SK-N-SH (cell line): Measurements from ENCODE around the gene ELN. TPM values are rescaled to one million over a fixed set of nuclear protein-coding genes. Genes with fewer than 3 reads are reported as not detected.

ENCODE experiments used
- CTCF ChIA-PET: fragments of 300-600, 350-600 bp; formaldehyde crosslinking; extraction: SDS; loops from one replicate; lab custom pipeline; 2021; lab: Yijun Ruan, JAX
- POLR2A ChIA-PET: fragments of 350-600 bp; sonication (Branson Sonifier 250); formaldehyde crosslinking; extraction: SDS; loops from one replicate; lab custom pipeline; 2020; ENCODE audit warnings: antibody characterized with exemption, inconsistent platforms; lab: Yijun Ruan, JAX
- DNase-seq: peaks from one replicate; pipeline ENCODE4 v3.0.0; 2012
- H2AFZ ChIP-seq: fragments of 200-600 bp; sonication (generic); 2 replicates; pipeline ENCODE4 v1.8.1; 2016; ENCODE audit warnings: antibody characterized with exemption, mild to moderate bottlenecking, low read depth
- H3F3A ChIP-seq: fragments of 200-600 bp; sonication (generic); replicated peaks from 2 replicates; pipeline ENCODE3; 2016; ENCODE audit warnings: antibody characterized with exemption, mild to moderate bottlenecking; ENCODE audit not compliant: insufficient read depth
- H3K27ac ChIP-seq, 2 experiments: fragments of 200-500 bp in 1 of 2; fragments of 200-600 bp in 1 of 2; sonication (Bioruptor generic) in 1 of 2; sonication (generic), shearing (Covaris generic) in 1 of 2; 2 replicates each; pipeline versions ENCODE4 v1.5.1 to v1.6.1; 2014 to 2016; ENCODE audit warnings: low read depth in 2 of 2, inconsistent platforms in 1 of 2, low read length in 1 of 2, mild to moderate bottlenecking in 1 of 2, mixed read lengths in 1 of 2
- H3K27me3 ChIP-seq: fragments of 200-600 bp; sonication (generic), shearing (Covaris generic); 2 replicates; pipeline ENCODE4 v1.6.1; 2016; ENCODE audit warnings: mixed run types; ENCODE audit not compliant: insufficient read depth
- H3K36me3 ChIP-seq, 2 experiments: fragments of 200-500 bp in 1 of 2; fragments of 200-600 bp in 1 of 2; sonication (Bioruptor generic) in 1 of 2; sonication (generic) in 1 of 2; replicated peaks in 1 of 2; 2 replicates each; pipeline versions ENCODE3 to v1.5.1; 2014 to 2016; ENCODE audit warnings: low read length in 1 of 2, mild to moderate bottlenecking in 1 of 2; ENCODE audit not compliant: insufficient read depth in 2 of 2, control insufficient read depth in 1 of 2
- H3K4me1 ChIP-seq, 2 experiments: fragments of 200-500 bp in 1 of 2; fragments of 200-600 bp in 1 of 2; sonication (Bioruptor generic) in 1 of 2; sonication (generic), shearing (Covaris generic) in 1 of 2; 2 replicates each; pipeline versions ENCODE4 v1.5.1 to v1.6.1; 2014 to 2016; ENCODE audit warnings: low read depth in 1 of 2, low read length in 1 of 2, mixed run types in 1 of 2; ENCODE audit not compliant: insufficient read depth in 2 of 2, control insufficient read depth in 1 of 2
- H3K4me2 ChIP-seq: fragments of 200-600 bp; sonication (generic), shearing (Covaris generic); 2 replicates; pipeline ENCODE4 v1.6.1; 2017; ENCODE audit warnings: mixed run types
- H3K4me3 ChIP-seq, 2 experiments: fragments of 200-500 bp in 1 of 2; fragments of 200-600 bp in 1 of 2; sonication (Bioruptor generic) in 1 of 2; sonication (generic), shearing (Covaris generic) in 1 of 2; 2 replicates each; pipeline versions ENCODE4 v1.5.1 to v1.8.1; 2014 to 2016; ENCODE audit warnings: low read depth in 2 of 2, inconsistent platforms in 1 of 2, low read length in 1 of 2, mild to moderate bottlenecking in 1 of 2, mixed read lengths in 1 of 2, moderate library complexity in 1 of 2
- H3K79me2 ChIP-seq: fragments of 200-600 bp; sonication (generic); 2 replicates; pipeline ENCODE4 v1.8.1; 2017; ENCODE audit warnings: mild to moderate bottlenecking; ENCODE audit not compliant: insufficient read depth
- H3K9ac ChIP-seq: fragments of 200-600 bp; sonication (generic); 2 replicates; pipeline ENCODE4 v1.6.1; 2017; ENCODE audit warnings: mixed run types
- H3K9me2 ChIP-seq: fragments of 200-600 bp; sonication (generic); 2 replicates; pipeline ENCODE4 v1.6.1; 2017; ENCODE audit warnings: mixed run types
- H3K9me3 ChIP-seq: fragments of 200-600 bp; sonication (generic); 2 replicates; pipeline ENCODE4 v1.6.1; 2017; ENCODE audit warnings: mixed run types, mild to moderate bottlenecking, moderate library complexity
- H4K20me1 ChIP-seq: fragments of 200-600 bp; sonication (generic); 2 replicates; pipeline ENCODE4 v1.6.1; 2017; ENCODE audit warnings: mild to moderate bottlenecking, mixed run types; ENCODE audit not compliant: insufficient read depth
- FOSL2 ChIP-seq: IDR thresholded peaks from 2 replicates; pipeline ENCODE4 v1.4.0; 2012; ENCODE audit warnings: low read depth, mild to moderate bottlenecking, moderate library complexity, borderline replicate concordance
- GABPA ChIP-seq: IDR thresholded peaks from 2 replicates; pipeline ENCODE4 v1.4.0; 2012; ENCODE audit warnings: low read depth, mild to moderate bottlenecking
- RAD21 ChIP-seq: IDR thresholded peaks from 2 replicates; pipeline ENCODE4 v1.6.1; 2012; ENCODE audit warnings: mild to moderate bottlenecking, low read length
- SMC3 ChIP-seq: IDR thresholded peaks from 2 replicates; pipeline ENCODE4 v1.6.1; 2012; ENCODE audit warnings: low read depth, low read length, improper control_type of control experiment
- TCF12 ChIP-seq: IDR thresholded peaks from 2 replicates; pipeline ENCODE4 v1.4.0; 2012
- WGBS: methylation state at CpG from one replicate; pipeline ENCODE4 v1.1.6; 2017; ENCODE audit warnings: low lambda C conversion rate; 5-methylcytosine and 5-hydroxymethylcytosine counted together
- polyA plus RNA-seq, 3 experiments: library from polyadenylated mRNA; depleted of rRNA; stranded (reverse); fragments of >200 nt; gene quantifications; 2 replicates each; pipeline ENCODE4 v1.2.3, GENCODE V29; 2012
- TF ChIP-seq, protein P1 (sequence below): fragments of 200-600 bp; sonication (generic); IDR thresholded peaks from 2 replicates; pipeline ENCODE4 v1.6.1; 2017; ENCODE audit warnings: antibody characterized with exemption, mild to moderate bottlenecking, moderate library complexity
- TF ChIP-seq, protein P2 (sequence below): IDR thresholded peaks from 2 replicates; pipeline ENCODE4; 2012
- TF ChIP-seq, protein P3 (sequence below): IDR thresholded peaks from 2 replicates; pipeline ENCODE4 v1.6.1; 2012; ENCODE audit warnings: mild to moderate bottlenecking, low read depth, low read length, moderate library complexity
- TF ChIP-seq, protein P4 (sequence below): fragments of 150-350 bp; IDR thresholded peaks from 2 replicates; pipeline ENCODE4 v1.6.1; 2017; ENCODE audit warnings: antibody characterized with exemption, low read length, low read depth, borderline replicate concordance

Gene ELN
- polyA plus RNA-seq, 1 of the 3 experiments (the other 2 are of a cell fraction) = 12.5 TPM

DNA sequence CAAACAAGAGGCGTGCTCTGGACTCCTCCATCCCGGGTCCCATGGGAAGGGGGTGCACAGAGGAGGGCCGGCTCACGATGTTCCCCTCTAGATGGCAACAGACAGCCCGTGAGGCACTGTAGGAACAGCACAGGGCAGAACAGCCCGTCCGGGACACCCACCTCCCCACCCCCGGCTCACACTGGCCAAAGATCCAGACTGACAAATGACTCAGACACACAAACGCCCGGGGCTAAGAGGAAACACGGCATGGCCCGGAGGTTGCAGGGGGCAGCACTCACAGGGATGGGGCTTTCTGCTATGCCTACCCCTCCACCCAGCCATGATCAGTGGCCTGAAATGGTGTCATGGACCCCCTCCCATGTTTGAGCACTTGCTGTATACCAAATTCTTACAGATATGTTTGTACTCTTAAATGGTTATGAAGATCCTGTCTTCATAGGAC, 4.9 kb upstream of the ELN start:
- peak overlapping the region; percentile 11; the same call in 1 of the 2 replicates for H3K9ac ChIP-seq
- TF ChIP-seq RAD21 = peak; percentile 20; the same call in 1 of the 2 replicates
- peak; percentile 86; the same call in 1 of the 2 replicates for TF ChIP-seq FOSL2
- TF ChIP-seq, protein P1, sequence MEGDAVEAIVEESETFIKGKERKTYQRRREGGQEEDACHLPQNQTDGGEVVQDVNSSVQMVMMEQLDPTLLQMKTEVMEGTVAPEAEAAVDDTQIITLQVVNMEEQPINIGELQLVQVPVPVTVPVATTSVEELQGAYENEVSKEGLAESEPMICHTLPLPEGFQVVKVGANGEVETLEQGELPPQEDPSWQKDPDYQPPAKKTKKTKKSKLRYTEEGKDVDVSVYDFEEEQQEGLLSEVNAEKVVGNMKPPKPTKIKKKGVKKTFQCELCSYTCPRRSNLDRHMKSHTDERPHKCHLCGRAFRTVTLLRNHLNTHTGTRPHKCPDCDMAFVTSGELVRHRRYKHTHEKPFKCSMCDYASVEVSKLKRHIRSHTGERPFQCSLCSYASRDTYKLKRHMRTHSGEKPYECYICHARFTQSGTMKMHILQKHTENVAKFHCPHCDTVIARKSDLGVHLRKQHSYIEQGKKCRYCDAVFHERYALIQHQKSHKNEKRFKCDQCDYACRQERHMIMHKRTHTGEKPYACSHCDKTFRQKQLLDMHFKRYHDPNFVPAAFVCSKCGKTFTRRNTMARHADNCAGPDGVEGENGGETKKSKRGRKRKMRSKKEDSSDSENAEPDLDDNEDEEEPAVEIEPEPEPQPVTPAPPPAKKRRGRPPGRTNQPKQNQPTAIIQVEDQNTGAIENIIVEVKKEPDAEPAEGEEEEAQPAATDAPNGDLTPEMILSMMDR = peak; percentile 48
- no peak for TF ChIP-seq GABPA
- TF ChIP-seq SMC3 = no peak
- TF ChIP-seq, protein P2, sequence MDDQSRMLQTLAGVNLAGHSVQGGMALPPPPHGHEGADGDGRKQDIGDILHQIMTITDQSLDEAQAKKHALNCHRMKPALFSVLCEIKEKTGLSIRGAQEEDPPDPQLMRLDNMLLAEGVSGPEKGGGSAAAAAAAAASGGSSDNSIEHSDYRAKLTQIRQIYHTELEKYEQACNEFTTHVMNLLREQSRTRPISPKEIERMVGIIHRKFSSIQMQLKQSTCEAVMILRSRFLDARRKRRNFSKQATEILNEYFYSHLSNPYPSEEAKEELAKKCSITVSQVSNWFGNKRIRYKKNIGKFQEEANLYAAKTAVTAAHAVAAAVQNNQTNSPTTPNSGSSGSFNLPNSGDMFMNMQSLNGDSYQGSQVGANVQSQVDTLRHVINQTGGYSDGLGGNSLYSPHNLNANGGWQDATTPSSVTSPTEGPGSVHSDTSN = peak; percentile 70
- TF ChIP-seq, protein P3, sequence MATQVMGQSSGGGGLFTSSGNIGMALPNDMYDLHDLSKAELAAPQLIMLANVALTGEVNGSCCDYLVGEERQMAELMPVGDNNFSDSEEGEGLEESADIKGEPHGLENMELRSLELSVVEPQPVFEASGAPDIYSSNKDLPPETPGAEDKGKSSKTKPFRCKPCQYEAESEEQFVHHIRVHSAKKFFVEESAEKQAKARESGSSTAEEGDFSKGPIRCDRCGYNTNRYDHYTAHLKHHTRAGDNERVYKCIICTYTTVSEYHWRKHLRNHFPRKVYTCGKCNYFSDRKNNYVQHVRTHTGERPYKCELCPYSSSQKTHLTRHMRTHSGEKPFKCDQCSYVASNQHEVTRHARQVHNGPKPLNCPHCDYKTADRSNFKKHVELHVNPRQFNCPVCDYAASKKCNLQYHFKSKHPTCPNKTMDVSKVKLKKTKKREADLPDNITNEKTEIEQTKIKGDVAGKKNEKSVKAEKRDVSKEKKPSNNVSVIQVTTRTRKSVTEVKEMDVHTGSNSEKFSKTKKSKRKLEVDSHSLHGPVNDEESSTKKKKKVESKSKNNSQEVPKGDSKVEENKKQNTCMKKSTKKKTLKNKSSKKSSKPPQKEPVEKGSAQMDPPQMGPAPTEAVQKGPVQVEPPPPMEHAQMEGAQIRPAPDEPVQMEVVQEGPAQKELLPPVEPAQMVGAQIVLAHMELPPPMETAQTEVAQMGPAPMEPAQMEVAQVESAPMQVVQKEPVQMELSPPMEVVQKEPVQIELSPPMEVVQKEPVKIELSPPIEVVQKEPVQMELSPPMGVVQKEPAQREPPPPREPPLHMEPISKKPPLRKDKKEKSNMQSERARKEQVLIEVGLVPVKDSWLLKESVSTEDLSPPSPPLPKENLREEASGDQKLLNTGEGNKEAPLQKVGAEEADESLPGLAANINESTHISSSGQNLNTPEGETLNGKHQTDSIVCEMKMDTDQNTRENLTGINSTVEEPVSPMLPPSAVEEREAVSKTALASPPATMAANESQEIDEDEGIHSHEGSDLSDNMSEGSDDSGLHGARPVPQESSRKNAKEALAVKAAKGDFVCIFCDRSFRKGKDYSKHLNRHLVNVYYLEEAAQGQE = no peak
- TF ChIP-seq, protein P4, sequence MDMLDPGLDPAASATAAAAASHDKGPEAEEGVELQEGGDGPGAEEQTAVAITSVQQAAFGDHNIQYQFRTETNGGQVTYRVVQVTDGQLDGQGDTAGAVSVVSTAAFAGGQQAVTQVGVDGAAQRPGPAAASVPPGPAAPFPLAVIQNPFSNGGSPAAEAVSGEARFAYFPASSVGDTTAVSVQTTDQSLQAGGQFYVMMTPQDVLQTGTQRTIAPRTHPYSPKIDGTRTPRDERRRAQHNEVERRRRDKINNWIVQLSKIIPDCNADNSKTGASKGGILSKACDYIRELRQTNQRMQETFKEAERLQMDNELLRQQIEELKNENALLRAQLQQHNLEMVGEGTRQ = no peak
- TF ChIP-seq TCF12 = peak; percentile 40; the same call in 1 of the 2 replicates
- TF ChIP-seq, all 33 proteins: peak for 5
- CTCF ChIA-PET = interaction anchor here (1.5 to 5.5 kb wide), 4 partner anchors 18 to 159 kb away, joined by 3 to 107 read pairs (median 36); no protein-coding TSS in a partner anchor

More for the DNA sequence above, 4.9 kb upstream of the ELN start:
- H3F3A ChIP-seq = peaks cover 17% of the 10 kb centered on the region
- H3K4me2 ChIP-seq = peak overlapping the region; percentile 73
- H3K79me2 ChIP-seq = no peaks in the 10 kb centered on the region
- no peak overlapping the region for H3K4me3 ChIP-seq
- DNase-seq = peak; percentile 83
- H3K4me1 ChIP-seq = peaks cover 20 to 64% of the 10 kb centered on the region in 2 experiments
- no peaks in the 10 kb centered on the region for H3K36me3 ChIP-seq
- H3K27me3 ChIP-seq = no peaks in the 10 kb centered on the region
- no peaks in the 10 kb centered on the region for H4K20me1 ChIP-seq
- H3K9me3 ChIP-seq = no peaks in the 10 kb centered on the region
- POLR2A ChIA-PET = no interaction called here
- no peaks in the 10 kb centered on the region for H3K9me2 ChIP-seq
- 6% methylated on average over 12 of the region's 12 CpGs for WGBS
- peak overlapping the region; percentile 75 for H2AFZ ChIP-seq
- H3K27ac ChIP-seq = peak overlapping the region in 1 of 2 experiments; percentile 55; a peak in 3 of 4 replicates
